ENCODE results near the gene POLR2E. TPM values are rescaled to one million over a fixed set of nuclear protein-coding genes. Genes with fewer than 3 reads are reported as not detected.

Gene POLR2E
- total RNA-seq, 3 donors from 2014 or later, result 108 to 138 (median 133) TPM

GRCh38 chr19:1110809-1111640 is 15.8 kb upstream of the POLR2E start:
- DNase-seq (peak in 1 of 3 donors; percentile 33), ATAC-seq (no peak)
- Histone ChIP-seq H3K36me3 (ENCODE audit: low read depth) (peaks cover 5% of the 10 kb centered on the region), H3K9me3 (no peaks in the 10 kb centered on the region), H3K4me3 (no peak overlapping the region), H3K4me1 (ENCODE audit: low read depth) (peaks cover 12% of the 10 kb centered on the region)
- intact Hi-C loops (cut with DNase I, micrococcal nuclease), result loop anchor here (10.0 kb wide), 2 partner anchors 74 to 84 kb away; no protein-coding TSS in a partner anchor
- TF ChIP-seq CTCF (IDR thresholded peaks at IDR 0.05), result no peak

GRCh38 chr19:1109697-1110671 is 14.8 kb upstream of the POLR2E start:
- Histone ChIP-seq H3K36me3 (ENCODE audit: low read depth) (peaks cover 5% of the 10 kb centered on the region), H3K4me1 (ENCODE audit: low read depth) (peaks cover 17% of the 10 kb centered on the region), H3K4me3 (no peak overlapping the region), H3K9me3 (no peaks in the 10 kb centered on the region)
- DNase-seq (peak in 1 of 3 donors; percentile 39), ATAC-seq (no peak)
- intact Hi-C loops (cut with DNase I, micrococcal nuclease), result loop anchor here (10.0 kb wide), 2 partner anchors 75 to 85 kb away; no protein-coding TSS in a partner anchor
- no peak for TF ChIP-seq CTCF (IDR thresholded peaks at IDR 0.05)

GRCh38 chr19:1109032-1109551 is 13.9 kb upstream of the POLR2E start:
- TF ChIP-seq CTCF (IDR thresholded peaks at IDR 0.05), result no peak
- no peaks in the 10 kb centered on the region for H3K9me3 ChIP-seq
- peaks cover 5% of the 10 kb centered on the region for H3K36me3 ChIP-seq (ENCODE audit: low read depth)
- DNase-seq (peak in 1 of 3 donors; percentile 38), ATAC-seq (no peak)
- no peak overlapping the region for H3K4me3 ChIP-seq
- intact Hi-C loops (cut with DNase I, micrococcal nuclease), result no loop called here
- peaks cover 17% of the 10 kb centered on the region for H3K4me1 ChIP-seq (ENCODE audit: low read depth)

GRCh38 chr19:1108291-1109031 is 13.3 kb upstream of the POLR2E start:
- peaks cover 5% of the 10 kb centered on the region for H3K36me3 ChIP-seq (ENCODE audit: low read depth)
- no peak overlapping the region for H3K4me3 ChIP-seq
- ATAC-seq (no peak), DNase-seq (peak in 1 of 3 donors; percentile 36)
- H3K4me1 ChIP-seq (ENCODE audit: low read depth), result peaks cover 14% of the 10 kb centered on the region
- TF ChIP-seq CTCF (IDR thresholded peaks at IDR 0.05), result no peak
- intact Hi-C loops (cut with DNase I, micrococcal nuclease), result no loop called here
- H3K9me3 ChIP-seq, result no peaks in the 10 kb centered on the region
